ENCODE results near the gene ZNF536. TPM values are rescaled to one million over a fixed set of nuclear protein-coding genes. Genes with fewer than 3 reads are reported as not detected.

ZNF536 gene
- total RNA-seq, 4 donors from 2014 or later: 30.8 to 48.7 (median 40.8) TPM

DNA sequence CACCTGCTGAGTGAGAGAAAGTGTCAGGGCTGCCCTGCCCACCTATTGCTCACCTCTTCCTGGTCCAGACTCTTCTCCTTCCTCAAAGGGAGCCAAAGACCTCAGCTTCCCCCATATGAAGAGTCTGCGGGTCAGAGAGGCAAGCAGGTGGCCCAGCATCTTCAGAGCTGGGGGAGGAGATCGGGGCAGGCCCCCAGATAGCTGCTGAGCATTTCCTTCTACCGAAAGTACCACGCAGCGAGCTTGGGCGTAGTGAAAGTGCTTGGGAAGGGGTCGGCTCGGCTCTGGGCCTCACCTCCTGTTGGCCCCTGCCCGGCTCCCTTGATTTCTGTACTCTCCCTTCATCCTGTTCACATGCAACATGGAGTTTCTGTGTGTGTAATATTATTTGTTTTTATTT, 12.2 kb upstream of the ZNF536 start:
- Histone ChIP-seq H3K9me3 (no peaks in the 10 kb centered on the region), H3K4me3 (no peak overlapping the region), H3K27ac (peak overlapping the region in 3 of 4 donors; percentile 10 to 83 (median 77)), H3K27me3 (no peaks in the 10 kb centered on the region), H3K4me1 (peaks cover 0 to 43% (median 8%) of the 10 kb centered on the region in 4 donors), H3K36me3 (no peaks in the 10 kb centered on the region)
- TF ChIP-seq POLR2A (IDR thresholded peaks at IDR 0.05): no peak
- TF ChIP-seq, protein P1, sequence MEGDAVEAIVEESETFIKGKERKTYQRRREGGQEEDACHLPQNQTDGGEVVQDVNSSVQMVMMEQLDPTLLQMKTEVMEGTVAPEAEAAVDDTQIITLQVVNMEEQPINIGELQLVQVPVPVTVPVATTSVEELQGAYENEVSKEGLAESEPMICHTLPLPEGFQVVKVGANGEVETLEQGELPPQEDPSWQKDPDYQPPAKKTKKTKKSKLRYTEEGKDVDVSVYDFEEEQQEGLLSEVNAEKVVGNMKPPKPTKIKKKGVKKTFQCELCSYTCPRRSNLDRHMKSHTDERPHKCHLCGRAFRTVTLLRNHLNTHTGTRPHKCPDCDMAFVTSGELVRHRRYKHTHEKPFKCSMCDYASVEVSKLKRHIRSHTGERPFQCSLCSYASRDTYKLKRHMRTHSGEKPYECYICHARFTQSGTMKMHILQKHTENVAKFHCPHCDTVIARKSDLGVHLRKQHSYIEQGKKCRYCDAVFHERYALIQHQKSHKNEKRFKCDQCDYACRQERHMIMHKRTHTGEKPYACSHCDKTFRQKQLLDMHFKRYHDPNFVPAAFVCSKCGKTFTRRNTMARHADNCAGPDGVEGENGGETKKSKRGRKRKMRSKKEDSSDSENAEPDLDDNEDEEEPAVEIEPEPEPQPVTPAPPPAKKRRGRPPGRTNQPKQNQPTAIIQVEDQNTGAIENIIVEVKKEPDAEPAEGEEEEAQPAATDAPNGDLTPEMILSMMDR (IDR thresholded peaks at IDR 0.05): no peak
- no peak for TF ChIP-seq EP300 (IDR thresholded peaks at IDR 0.05)
- no peak for DNase-seq (ENCODE audit: low spot score in 2 of 2)
- WGBS, 2 donors: 66 to 67% methylated on average over 9 of the region's 9 CpGs

DNA sequence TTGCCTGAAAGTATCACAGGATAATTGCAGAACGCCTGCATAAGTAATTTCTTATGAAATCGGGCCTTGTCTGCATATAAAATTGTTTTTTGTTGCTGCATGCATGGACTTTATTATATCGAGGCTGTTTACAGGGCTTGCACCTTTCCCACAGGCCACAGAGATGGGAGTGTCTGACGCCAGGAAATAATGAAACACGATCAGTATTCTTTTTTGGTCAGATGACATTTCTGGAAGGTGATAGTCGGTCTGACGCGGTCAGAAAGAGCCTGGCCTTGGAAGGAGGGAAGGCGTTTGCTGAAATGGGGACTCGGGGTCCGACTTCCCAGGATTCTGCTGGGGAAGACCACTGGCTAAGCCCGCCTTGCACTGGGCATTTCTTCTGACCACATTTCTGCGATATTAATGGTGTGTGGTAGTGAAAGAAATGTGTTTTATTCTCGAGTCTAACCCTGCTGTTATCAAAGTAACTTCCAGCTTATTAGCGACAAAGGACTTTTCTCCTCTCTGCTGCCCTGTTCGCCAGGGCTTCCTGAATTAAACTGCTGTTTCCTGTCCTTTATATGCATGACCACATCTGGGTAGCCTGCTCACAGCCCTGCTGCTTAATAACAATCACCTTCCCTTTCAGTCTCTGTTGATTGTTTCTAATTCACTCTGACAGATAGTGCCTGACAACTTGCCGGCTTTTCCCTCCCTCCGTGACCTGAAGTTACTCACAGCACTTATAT, 11.6 kb upstream of the ZNF536 start:
- 22 to 27% methylated on average over 18 of the region's 18 CpGs for WGBS, 2 donors

DNA sequence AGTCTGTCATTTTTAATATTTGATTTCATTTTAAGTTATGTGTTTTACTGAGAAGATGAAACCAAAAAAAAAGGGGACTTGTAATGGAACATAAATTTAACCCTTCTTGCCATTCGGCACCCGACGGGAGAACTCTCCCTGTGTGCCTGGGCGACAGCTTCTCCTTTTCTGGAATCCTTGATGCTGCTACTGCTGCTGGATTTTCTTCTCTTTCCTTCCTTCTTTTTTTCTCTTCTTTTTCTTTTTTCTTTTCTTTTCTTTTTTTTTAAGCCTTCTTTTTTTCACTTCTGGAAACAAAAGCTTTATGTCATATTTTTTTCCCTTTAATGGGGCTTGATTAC, 11.1 kb upstream of the ZNF536 start:
- Histone ChIP-seq H3K4me1 (peaks cover 0 to 50% (median 11%) of the 10 kb centered on the region in 4 donors), H3K4me3 (no peak overlapping the region), H3K9me3 (no peaks in the 10 kb centered on the region), H3K27ac (peak overlapping the region; percentile 5 to 83 (median 50)), H3K36me3 (no peaks in the 10 kb centered on the region), H3K27me3 (no peaks in the 10 kb centered on the region)
- no peak for DNase-seq (ENCODE audit: low spot score in 2 of 2)
- 41 to 49% methylated on average over 4 of the region's 4 CpGs for WGBS, 2 donors
- TF ChIP-seq, protein P1 (IDR thresholded peaks at IDR 0.05): no peak
- no peak for TF ChIP-seq POLR2A (IDR thresholded peaks at IDR 0.05)
- no peak for TF ChIP-seq EP300 (IDR thresholded peaks at IDR 0.05)

More for the DNA sequence above, 11.6 kb upstream of the ZNF536 start:
- Histone ChIP-seq H3K27ac (peak overlapping the region; percentile 5 to 83 (median 50)), H3K36me3 (no peaks in the 10 kb centered on the region), H3K4me1 (peaks cover 0 to 49% (median 11%) of the 10 kb centered on the region in 4 donors), H3K9me3 (no peaks in the 10 kb centered on the region), H3K4me3 (no peak overlapping the region), H3K27me3 (no peaks in the 10 kb centered on the region)
- DNase-seq (ENCODE audit: low spot score in 2 of 2): no peak
- TF ChIP-seq, protein P1 (IDR thresholded peaks at IDR 0.05): no peak
- TF ChIP-seq POLR2A (IDR thresholded peaks at IDR 0.05): no peak
- TF ChIP-seq EP300 (IDR thresholded peaks at IDR 0.05): no peak

DNA sequence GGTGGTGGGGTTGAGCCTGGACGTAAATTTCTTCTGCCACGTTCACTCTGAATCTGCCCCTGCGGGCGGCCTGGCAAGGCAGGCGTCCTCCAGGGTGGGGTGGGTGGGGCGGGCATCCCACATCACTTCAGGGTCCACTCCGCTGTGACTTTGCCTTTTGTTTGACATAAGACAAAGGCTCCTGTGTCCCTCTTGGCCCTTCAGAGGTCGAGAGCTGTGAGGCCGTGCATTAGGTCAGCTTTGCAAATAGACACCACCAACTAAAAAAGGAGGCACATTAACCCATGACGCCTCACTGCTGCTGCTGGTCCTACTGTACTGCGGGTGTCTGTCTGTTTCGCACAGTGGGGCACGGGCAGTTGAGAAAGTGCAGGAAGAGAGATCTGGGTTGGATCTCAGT, 10.5 kb upstream of the ZNF536 start:
- DNase-seq (ENCODE audit: low spot score in 2 of 2): no peak
- Histone ChIP-seq H3K4me3 (no peak overlapping the region), H3K27ac (peak overlapping the region in 2 of 4 donors; percentile 77 to 83), H3K27me3 (no peaks in the 10 kb centered on the region), H3K36me3 (no peaks in the 10 kb centered on the region), H3K4me1 (peaks cover 0 to 50% (median 11%) of the 10 kb centered on the region in 4 donors), H3K9me3 (no peaks in the 10 kb centered on the region)
- TF ChIP-seq POLR2A (IDR thresholded peaks at IDR 0.05) (no peak), EP300 (IDR thresholded peaks at IDR 0.05) (no peak)
- TF ChIP-seq, protein P1 (IDR thresholded peaks at IDR 0.05): no peak
- WGBS, 2 donors: 33 to 59% methylated on average over 11 to 12 of the region's 13 CpGs

DNA sequence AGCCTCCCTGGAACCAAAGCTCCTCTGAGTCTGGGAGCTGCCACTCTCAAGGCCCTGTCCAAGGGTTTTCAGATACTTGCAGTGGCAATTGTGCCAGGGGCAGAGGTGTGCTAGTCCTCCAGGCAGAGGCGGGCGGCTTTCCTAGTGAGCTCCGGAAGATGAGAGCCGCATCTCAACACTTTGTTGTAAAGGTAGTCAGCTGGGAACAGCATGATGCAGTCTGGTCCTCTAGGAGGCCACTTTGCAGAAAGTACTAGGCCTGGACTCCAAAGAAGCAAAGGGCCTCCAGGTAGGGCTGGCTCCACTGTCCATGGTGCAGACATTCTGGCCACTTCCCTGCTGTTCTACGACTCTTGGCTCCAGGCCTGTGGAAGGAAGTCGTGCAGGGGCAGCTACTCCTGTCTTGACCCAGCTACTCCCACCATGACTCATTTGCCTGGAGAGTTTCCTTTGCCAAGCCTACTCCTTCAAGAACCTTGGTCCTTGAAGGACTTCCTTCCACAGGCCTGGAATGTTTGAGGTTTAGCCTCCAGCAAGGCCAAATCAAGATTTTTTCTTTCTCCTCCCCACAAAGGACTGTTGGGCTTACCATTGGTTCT, 9.9 kb upstream of the ZNF536 start:
- H3K4me1 ChIP-seq: peaks cover 0 to 50% (median 11%) of the 10 kb centered on the region in 4 donors
- no peaks in the 10 kb centered on the region for H3K36me3 ChIP-seq
- peak overlapping the region in 2 of 4 donors; percentile 77 to 83 for H3K27ac ChIP-seq
- DNase-seq (ENCODE audit: low spot score in 2 of 2): no peak
- no peak for TF ChIP-seq EP300 (IDR thresholded peaks at IDR 0.05)
- TF ChIP-seq POLR2A (IDR thresholded peaks at IDR 0.05): no peak
- TF ChIP-seq, protein P1 (IDR thresholded peaks at IDR 0.05): no peak
- H3K27me3 ChIP-seq: no peaks in the 10 kb centered on the region
- H3K9me3 ChIP-seq: no peaks in the 10 kb centered on the region
- 68 to 78% methylated on average over 6 of the region's 6 CpGs for WGBS, 2 donors
- no peak overlapping the region for H3K4me3 ChIP-seq

Measured in tibial nerve (tissue), 4 donors.